ENCODE data around the gene COL21A1. TPM values are rescaled to one million over a fixed set of nuclear protein-coding genes. Genes with fewer than 3 reads are reported as not detected.
"Not testable (repeated sequence)": the region's sequence is repeated elsewhere in the genome, so short reads cannot be mapped to it uniquely, and the experiment has no call there.

COL21A1 gene
- total RNA-seq, 1 donor from 2014 or later: not detected

GRCh38 chr6:56270812-56271441 lies 23.5 kb upstream of the COL21A1 start:
- intact Hi-C loops (cut with micrococcal nuclease): no loop called here
- peaks cover 17% of the 10 kb centered on the region for H3K9me3 Mint-ChIP-seq
- H3K36me3 Mint-ChIP-seq (ENCODE audit: low read depth): no peaks in the 10 kb centered on the region
- TF ChIP-seq CTCF (IDR thresholded peaks at IDR 0.05): no peak
- no peak overlapping the region for H3K27ac Mint-ChIP-seq
- no peak for DNase-seq
- H3K27me3 Mint-ChIP-seq: no peaks in the 10 kb centered on the region
- no peaks in the 10 kb centered on the region for H3K4me1 Mint-ChIP-seq
- ChIA-PET CTCF (no interaction called here), POLR2A (no interaction called here)
- H3K4me3 Mint-ChIP-seq: no peak overlapping the region
- ATAC-seq (ENCODE audit: low read depth): no peak

- no peak for ATAC-seq (ENCODE audit: low read depth)
- Mint-ChIP-seq H3K36me3 (ENCODE audit: low read depth) (no peaks in the 10 kb centered on the region), H3K27ac (no peak overlapping the region), H3K27me3 (no peaks in the 10 kb centered on the region), H3K9me3 (peaks cover 15% of the 10 kb centered on the region), H3K4me1 (no peaks in the 10 kb centered on the region), H3K4me3 (no peak overlapping the region)
- ChIA-PET POLR2A (no interaction called here), CTCF (no interaction called here)
- DNase-seq: no peak
- no peak for TF ChIP-seq CTCF (IDR thresholded peaks at IDR 0.05)
- intact Hi-C loops (cut with micrococcal nuclease): no loop called here
Measured at GRCh38 chr6:56268266-56268665, 20.9 kb upstream of the COL21A1 start.

GRCh38 chr6:56266011-56266410 lies 18.6 kb upstream of the COL21A1 start:
- TF ChIP-seq CTCF (IDR thresholded peaks at IDR 0.05): no peak
- CTCF ChIA-PET: no interaction called here
- no peaks in the 10 kb centered on the region for H3K27me3 Mint-ChIP-seq
- H3K36me3 Mint-ChIP-seq (ENCODE audit: low read depth): no peaks in the 10 kb centered on the region
- intact Hi-C loops (cut with micrococcal nuclease): no loop called here
- ATAC-seq (ENCODE audit: low read depth) (no peak), DNase-seq (no peak)
- no peaks in the 10 kb centered on the region for H3K4me1 Mint-ChIP-seq
- H3K4me3 Mint-ChIP-seq: no peak overlapping the region
- H3K27ac Mint-ChIP-seq: no peak overlapping the region
- peaks cover 10% of the 10 kb centered on the region for H3K9me3 Mint-ChIP-seq
- POLR2A ChIA-PET: no interaction called here

- H3K36me3 Mint-ChIP-seq (ENCODE audit: low read depth): no peaks in the 10 kb centered on the region
- H3K4me1 Mint-ChIP-seq: no peaks in the 10 kb centered on the region
- no peak overlapping the region for H3K27ac Mint-ChIP-seq
- no peak for ATAC-seq (ENCODE audit: low read depth)
- CTCF ChIA-PET: interaction anchor here (0.8 kb wide), 1 partner anchor 10 kb away, joined by 3 read pairs; no protein-coding TSS in a partner anchor
- no peaks in the 10 kb centered on the region for H3K27me3 Mint-ChIP-seq
- POLR2A ChIA-PET: no interaction called here
- intact Hi-C loops (cut with micrococcal nuclease): no loop called here
- DNase-seq: no peak
- TF ChIP-seq CTCF (IDR thresholded peaks at IDR 0.05): no peak
- H3K9me3 Mint-ChIP-seq: no peaks in the 10 kb centered on the region
- no peak overlapping the region for H3K4me3 Mint-ChIP-seq
Measured at GRCh38 chr6:56263596-56264315, 16.4 kb upstream of the COL21A1 start.

- H3K9me3 Mint-ChIP-seq; H3K4me3 Mint-ChIP-seq; H3K27ac Mint-ChIP-seq; intact Hi-C loops (cut with micrococcal nuclease); H3K27me3 Mint-ChIP-seq; CTCF ChIA-PET; H3K4me1 Mint-ChIP-seq; DNase-seq; POLR2A ChIA-PET; ATAC-seq (ENCODE audit: low read depth); H3K36me3 Mint-ChIP-seq (ENCODE audit: low read depth): not testable (repeated sequence)
Measured at GRCh38 chr6:56260593-56260992, 13.2 kb upstream of the COL21A1 start.
